Neural progenitor cell (in vitro differentiated cells): ENCODE results near the gene RSPO4. TPM values are rescaled to one million over a fixed set of nuclear protein-coding genes. Genes with fewer than 3 reads are reported as not detected.

Experiments used
- DNase-seq: peaks from one replicate; pipeline ENCODE4 v3.0.0-alpha.2; 2016; ENCODE audit warnings: low spot score
- H2AFZ ChIP-seq: fragments of 200-600 bp; sonication (generic); replicated peaks from 2 replicates; pipeline ENCODE4 v1.6.1; 2016; ENCODE audit warnings: antibody characterized with exemption
- H3F3A ChIP-seq: fragments of 200-600 bp; sonication (generic); 2 replicates; pipeline ENCODE4 v1.6.1; 2016; ENCODE audit warnings: antibody characterized with exemption, low read depth
- H3K27ac ChIP-seq: fragments of 200-600 bp; sonication (generic); 2 replicates; pipeline ENCODE4 v1.5.1; 2016; ENCODE audit warnings: mild to moderate bottlenecking
- H3K27me3 ChIP-seq: fragments of 200-600 bp; sonication (generic); 2 replicates; pipeline ENCODE4 v1.6.1; 2016; ENCODE audit warnings: mild to moderate bottlenecking, moderate library complexity
- H3K36me3 ChIP-seq: fragments of 200-600 bp; sonication (generic); 2 replicates; pipeline ENCODE4 v1.5.1; 2016
- H3K4me1 ChIP-seq: fragments of 200-600 bp; sonication (generic); 2 replicates; pipeline ENCODE4 v1.6.1; 2016; ENCODE audit warnings: mixed run types
- H3K4me2 ChIP-seq: fragments of 200-600 bp; sonication (generic); 2 replicates; pipeline ENCODE4 v1.6.1; 2016
- H3K4me3 ChIP-seq: fragments of 200-600 bp; sonication (generic); 2 replicates; pipeline ENCODE4 v1.5.1; 2016
- H3K79me2 ChIP-seq: fragments of 200-600 bp; sonication (generic); 2 replicates; pipeline ENCODE4 v1.6.1; 2016; ENCODE audit warnings: low read depth
- H3K9ac ChIP-seq: fragments of 200-600 bp; sonication (generic); 2 replicates; pipeline ENCODE4 v1.6.1; 2016
- H3K9me3 ChIP-seq: fragments of 200-600 bp; sonication (generic); 2 replicates; pipeline ENCODE4 v1.5.1; 2016; ENCODE audit warnings: low read depth
- H4K20me1 ChIP-seq: fragments of 200-600 bp; sonication (generic); 2 replicates; pipeline ENCODE4 v1.6.1; 2016; ENCODE audit warnings: low read depth
- H3K27ac Mint-ChIP-seq: 3 replicates; pipeline ENCODE4 v1.8.0; 2021; ENCODE audit warnings: mixed read lengths
- H3K27me3 Mint-ChIP-seq: 2 replicates; pipeline ENCODE4 v1.8.0; 2022; ENCODE audit warnings: low read depth, mild to moderate bottlenecking, inconsistent platforms, moderate library complexity, mixed read lengths; ENCODE audit not compliant: insufficient read depth
- H3K36me3 Mint-ChIP-seq: 3 replicates; pipeline ENCODE4 v1.8.0; 2021; ENCODE audit warnings: mixed read lengths
- H3K4me1 Mint-ChIP-seq: 3 replicates; pipeline ENCODE4 v1.8.0; 2021; ENCODE audit warnings: mixed read lengths
- H3K4me3 Mint-ChIP-seq: 3 replicates; pipeline ENCODE4 v1.8.0; 2021; ENCODE audit warnings: mild to moderate bottlenecking, moderate library complexity, mixed read lengths
- H3K9me3 Mint-ChIP-seq: 3 replicates; pipeline ENCODE4 v1.8.0; 2020; ENCODE audit warnings: mixed read lengths
- CTCF ChIP-seq: fragments of 200-600 bp; sonication (generic); IDR thresholded peaks from 2 replicates; pipeline ENCODE4 v1.5.1; 2017; ENCODE audit warnings: antibody characterized with exemption, mild to moderate bottlenecking
- EZH2 ChIP-seq: fragments of 200-600 bp; sonication (generic); IDR thresholded peaks from 2 replicates; pipeline ENCODE4 v1.6.1; 2017; ENCODE audit warnings: antibody characterized with exemption, mild to moderate bottlenecking, moderate library complexity
- EZH2phosphoT487 ChIP-seq: fragments of 200-600 bp; sonication (generic); IDR thresholded peaks from 2 replicates; pipeline ENCODE4 v1.6.1; 2017; ENCODE audit warnings: antibody characterized with exemption
- total RNA-seq: library from RNA; depleted of rRNA; stranded (reverse); fragments of >200 nt; gene quantifications from 2 replicates; pipeline ENCODE4 v1.2.3, GENCODE V29; 2015; ENCODE audit warnings: low replicate concordance

RSPO4 gene
- total RNA-seq, 1 donor from 2014 or later = 0.26 TPM

- no peak for DNase-seq
- Histone ChIP-seq H3K27me3 (no peaks in the 10 kb centered on the region), H3K4me2 (no peak overlapping the region), H3K4me1 (peaks cover 14% of the 10 kb centered on the region), H3K9me3 (no peaks in the 10 kb centered on the region), H3K4me3 (no peak overlapping the region), H2AFZ (no peak overlapping the region), H3K79me2 (no peaks in the 10 kb centered on the region), H3F3A (no peaks in the 10 kb centered on the region), H3K36me3 (no peaks in the 10 kb centered on the region), H3K9ac (no peak overlapping the region), H3K27ac (no peak overlapping the region), H4K20me1 (no peaks in the 10 kb centered on the region)
- TF ChIP-seq EZH2 (no peak), CTCF (no peak), EZH2phosphoT487 (no peak)
- no peaks in the 10 kb centered on the region for H3K36me3 Mint-ChIP-seq
- no peak overlapping the region for H3K4me3 Mint-ChIP-seq
- H3K27ac Mint-ChIP-seq = no peak overlapping the region
- H3K27me3 Mint-ChIP-seq = peaks cover 2% of the 10 kb centered on the region
- peaks cover 8% of the 10 kb centered on the region for H3K4me1 Mint-ChIP-seq
- H3K9me3 Mint-ChIP-seq = no peaks in the 10 kb centered on the region
Observed at GRCh38 chr20:917416-917815, 84.7 kb downstream of the RSPO4 start.

GRCh38 chr20:916825-917224 is 85.3 kb downstream of the RSPO4 start:
- Histone ChIP-seq H3K27me3 (no peaks in the 10 kb centered on the region), H3K79me2 (no peaks in the 10 kb centered on the region), H3F3A (no peaks in the 10 kb centered on the region), H3K9me3 (no peaks in the 10 kb centered on the region), H3K4me1 (peaks cover 14% of the 10 kb centered on the region), H3K36me3 (no peaks in the 10 kb centered on the region), H3K27ac (no peak overlapping the region), H4K20me1 (no peaks in the 10 kb centered on the region), H3K4me3 (no peak overlapping the region), H2AFZ (peak overlapping the region; percentile 81), H3K4me2 (peak overlapping the region; percentile 47), H3K9ac (no peak overlapping the region)
- H3K4me1 Mint-ChIP-seq = peaks cover 8% of the 10 kb centered on the region
- no peak overlapping the region for H3K4me3 Mint-ChIP-seq
- H3K9me3 Mint-ChIP-seq = no peaks in the 10 kb centered on the region
- H3K27ac Mint-ChIP-seq = no peak overlapping the region
- TF ChIP-seq CTCF = no peak
- peaks cover 2% of the 10 kb centered on the region for H3K27me3 Mint-ChIP-seq
- DNase-seq = peak; percentile 13
- H3K36me3 Mint-ChIP-seq = no peaks in the 10 kb centered on the region

- Histone ChIP-seq H4K20me1 (no peaks in the 10 kb centered on the region), H3K27me3 (no peaks in the 10 kb centered on the region), H3K4me1 (peaks cover 14% of the 10 kb centered on the region), H3K4me2 (peak within 1 kb of the TSS; percentile 47), H3F3A (no peaks in the 10 kb centered on the region), H3K9me3 (no peaks in the 10 kb centered on the region), H2AFZ (peak within 1 kb of the TSS; percentile 81), H3K9ac (no peak within 1 kb of the TSS), H3K36me3 (no peaks in the 10 kb centered on the region), H3K4me3 (no peak within 1 kb of the TSS), H3K27ac (no peak within 1 kb of the TSS), H3K79me2 (no peaks in the 10 kb centered on the region)
- H3K4me1 Mint-ChIP-seq = peaks cover 8% of the 10 kb centered on the region
- H3K27me3 Mint-ChIP-seq = peaks cover 2% of the 10 kb centered on the region
- peak within 1 kb of the TSS; percentile 27 for H3K4me3 Mint-ChIP-seq
- H3K9me3 Mint-ChIP-seq = no peaks in the 10 kb centered on the region
- TF ChIP-seq EZH2 (no peak), EZH2phosphoT487 (no peak), CTCF (no peak)
- DNase-seq = peak; percentile 40
- H3K36me3 Mint-ChIP-seq = no peaks in the 10 kb centered on the region
- peak within 1 kb of the TSS; percentile 58 for H3K27ac Mint-ChIP-seq
Observed at GRCh38 chr20:916125-916799, 85.8 kb downstream of the RSPO4 start, which contains the start of gene ANGPT4. TSS of gene ANGPT4 (minus strand) at chr20:916334. CDS start at chr20:916214, 120 bp downstream.
